HG03354 (cell line): Measurements from ENCODE around the gene ERICH2.
A peak's percentile ranks its signal among the peaks of the same experiment; 100 is the strongest.
"Not testable (repeated sequence)": the region's sequence is repeated elsewhere in the genome, so short reads cannot be mapped to it uniquely, and the experiment has no call there.

Source experiments
- ATAC-seq: cut with Tn5 transposase; IDR thresholded peaks from one replicate; pipeline ENCODE4 v1.9.1; 2021; ENCODE audit warnings: mild to moderate bottlenecking; ENCODE audit not compliant: unreplicated experiment, poor library complexity, severe bottlenecking

ERICH2 gene, protein sequence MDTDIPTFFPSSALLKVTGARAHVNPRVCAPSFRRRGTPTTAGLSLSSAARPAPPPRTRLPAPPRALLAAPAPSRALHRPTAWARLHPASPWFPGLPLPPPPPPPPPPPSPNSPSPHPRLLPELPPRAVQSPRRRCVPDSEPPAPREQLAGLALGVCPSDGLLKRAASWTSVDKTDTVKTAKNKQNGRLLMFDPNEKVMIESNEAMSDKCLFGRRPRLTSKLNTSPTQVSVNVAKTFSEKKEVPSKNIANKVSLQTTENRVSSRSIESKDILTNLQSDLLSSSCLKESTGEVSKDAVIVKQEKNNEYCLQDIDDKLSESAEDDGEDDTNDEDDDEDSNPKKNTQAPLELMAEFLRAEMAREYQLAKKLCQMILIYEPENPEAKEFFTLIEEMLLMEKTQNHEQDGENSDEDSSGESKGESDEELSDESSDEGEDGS

DNA sequence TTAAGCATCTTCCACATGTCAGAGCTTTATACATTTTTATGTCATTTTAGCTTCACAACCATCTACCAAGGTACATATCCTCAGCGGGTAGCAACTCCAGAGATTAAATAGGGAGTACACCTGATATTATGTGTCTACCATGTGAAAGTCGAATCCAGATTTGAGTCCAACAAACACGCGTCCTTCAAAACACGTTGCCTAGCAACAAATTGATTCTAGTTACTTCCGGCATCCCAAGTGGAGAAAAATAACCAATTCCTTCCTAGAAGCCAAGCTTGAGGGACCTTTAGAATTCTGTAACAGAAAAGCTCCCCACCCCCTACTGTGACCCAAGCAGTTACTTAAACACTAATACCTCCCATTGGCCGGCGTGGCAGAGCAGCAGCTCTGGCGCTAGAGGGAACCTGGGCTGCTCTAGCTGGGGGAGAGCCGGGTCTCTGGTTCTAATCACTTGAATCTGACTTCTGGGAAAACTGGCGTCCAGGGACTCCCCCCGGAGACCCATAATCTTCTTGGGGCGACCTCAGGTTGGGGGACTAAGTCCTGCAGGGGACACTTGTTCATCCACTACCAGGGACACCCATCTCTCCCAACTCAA, at the start of gene ERICH2:
ERICH2 (plus strand) TSS at position 371 of the 598 bp plus-strand sequence. CDS start 304 bp downstream, outside the sequence.
- ATAC-seq, result peak; percentile 67

DNA sequence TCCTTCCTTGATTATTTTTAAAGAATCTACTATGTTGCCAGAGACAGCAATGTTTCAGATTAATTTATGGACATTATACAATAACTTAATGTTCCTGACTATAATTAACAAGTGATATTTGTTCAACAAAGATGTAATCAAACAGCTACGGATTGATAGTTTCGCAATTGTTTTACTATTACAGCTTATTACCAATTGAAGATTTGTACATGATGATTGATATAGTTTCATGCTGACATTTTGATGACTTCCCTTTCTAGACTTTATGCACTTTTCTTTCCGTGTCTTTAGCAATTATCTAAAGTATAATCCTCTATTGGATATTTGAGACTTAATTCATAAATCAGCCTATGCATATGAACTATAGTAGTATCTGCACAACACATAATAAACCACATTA, 48.5 kb upstream of the ERICH2 start:
- ATAC-seq, result no peak

DNA sequence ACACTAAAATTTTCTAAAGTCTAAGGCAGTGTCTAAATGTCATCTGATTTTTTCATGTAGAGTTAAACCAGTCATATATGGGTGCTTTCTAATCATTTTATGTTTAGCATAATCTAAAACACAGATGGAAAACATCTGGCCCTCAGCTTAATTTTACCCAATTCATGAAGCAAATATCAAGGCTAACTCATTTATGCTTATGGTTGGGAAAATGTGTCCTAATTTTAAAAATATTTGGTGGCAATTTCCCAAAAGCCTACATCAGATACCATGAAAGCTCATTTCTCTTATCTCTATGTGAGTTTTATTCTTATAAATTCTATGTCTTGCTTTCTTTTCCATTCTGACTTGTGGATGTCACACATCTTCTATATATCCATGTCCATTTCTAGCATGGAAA, 47.9 kb upstream of the ERICH2 start:
- no peak for ATAC-seq

DNA sequence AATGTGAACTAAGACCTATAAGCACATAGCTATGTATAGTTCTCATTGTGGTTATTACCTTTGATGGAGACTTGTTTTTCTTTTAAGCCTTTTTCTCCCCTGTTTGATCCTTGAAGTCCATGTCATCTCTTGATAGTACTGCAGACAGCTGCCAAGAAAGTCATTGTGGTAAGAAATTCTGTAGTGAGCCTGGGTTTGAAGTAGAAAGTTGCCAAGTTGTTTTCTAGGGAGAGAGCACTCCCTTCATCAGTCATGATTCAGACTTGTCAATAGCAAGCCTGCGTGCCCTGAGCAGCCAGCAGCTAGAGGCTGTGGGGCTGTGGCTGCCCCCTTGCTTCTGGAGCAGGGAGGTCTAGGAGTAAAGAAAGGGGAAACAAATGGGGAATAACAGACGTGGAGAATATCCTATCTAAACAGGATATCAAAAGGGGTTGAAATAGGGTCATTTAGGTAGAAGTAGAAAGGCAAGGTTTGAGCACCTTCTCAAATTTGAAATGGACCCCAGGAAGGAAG, 46.7 kb upstream of the ERICH2 start:
- no peak for ATAC-seq

DNA sequence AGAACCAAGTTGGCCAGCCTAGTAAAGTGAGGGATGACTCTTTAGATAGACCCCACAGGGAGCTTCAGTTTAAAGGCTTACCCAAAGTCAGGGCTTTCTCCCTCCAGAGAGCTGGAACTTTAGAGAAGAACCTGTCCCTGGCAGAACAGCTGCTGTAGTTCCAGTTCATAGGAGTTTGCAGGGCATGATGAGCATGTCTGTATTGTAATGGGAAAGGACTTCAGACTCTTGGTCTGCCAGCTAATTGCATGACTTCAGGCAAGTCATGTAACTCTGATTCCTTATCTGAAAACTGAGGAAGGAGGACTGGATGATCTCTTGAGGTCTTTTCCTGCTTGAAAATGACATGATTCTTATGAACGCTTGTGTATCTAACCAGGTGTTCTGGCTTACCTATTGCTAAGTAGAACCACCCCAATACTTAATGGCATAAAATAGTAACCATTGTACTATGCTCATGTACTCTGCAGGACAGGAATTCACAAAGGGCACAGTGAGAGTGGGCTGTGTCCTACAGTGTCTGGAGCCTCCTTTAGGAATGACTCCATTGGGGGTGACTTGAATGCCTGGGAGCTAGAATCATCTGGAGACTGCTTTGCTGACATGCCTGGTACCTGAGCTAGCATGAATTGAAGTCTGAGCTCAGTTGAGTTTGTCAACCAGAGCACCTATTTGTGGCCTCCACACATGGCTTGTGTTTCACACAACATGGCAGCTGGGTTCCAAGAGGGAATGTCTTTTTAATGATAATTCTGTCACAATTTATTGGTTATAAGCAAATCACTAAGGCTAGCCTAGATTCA, 36.2 kb upstream of the ERICH2 start:
- ATAC-seq, result no peak

DNA sequence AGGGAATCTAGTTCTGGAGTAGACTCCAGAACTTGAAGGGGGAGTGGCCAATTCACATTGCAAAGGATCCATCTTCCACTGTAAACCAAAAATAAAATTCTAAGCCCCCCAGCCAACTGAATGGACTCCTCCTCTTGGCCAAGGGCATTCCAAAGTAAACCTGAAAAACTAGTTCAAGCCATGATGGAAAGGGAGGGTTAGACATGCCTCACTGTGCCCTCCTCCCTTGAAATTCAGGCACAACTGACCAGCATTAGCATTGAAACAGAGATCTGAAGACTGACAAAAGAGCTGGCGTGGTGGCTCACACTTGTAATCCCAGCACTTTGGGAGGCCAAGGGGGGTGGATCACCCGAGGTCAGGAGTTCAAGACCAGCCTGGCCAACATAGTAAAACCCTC, 35.6 kb upstream of the ERICH2 start:
- ATAC-seq, result not testable (repeated sequence)

DNA sequence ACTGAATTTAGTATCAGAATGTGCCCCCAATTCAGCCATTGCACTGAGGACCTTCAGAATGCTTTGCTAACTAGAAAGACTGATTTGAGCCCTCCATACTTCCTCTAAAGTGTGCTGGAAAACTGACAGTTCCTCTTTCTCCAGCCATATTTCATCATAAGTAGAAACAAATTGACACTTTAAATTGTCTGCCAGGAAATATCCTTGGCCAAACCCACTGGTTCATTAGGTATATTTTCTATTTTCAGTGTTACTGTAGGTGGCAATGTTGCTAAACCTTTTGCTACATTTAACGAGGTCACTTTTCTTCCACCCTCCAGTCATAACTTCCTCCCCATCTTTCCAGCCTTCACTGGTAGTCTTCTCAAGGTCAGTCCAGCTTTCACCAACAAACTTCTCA, 33.5 kb upstream of the ERICH2 start:
- no peak for ATAC-seq

DNA sequence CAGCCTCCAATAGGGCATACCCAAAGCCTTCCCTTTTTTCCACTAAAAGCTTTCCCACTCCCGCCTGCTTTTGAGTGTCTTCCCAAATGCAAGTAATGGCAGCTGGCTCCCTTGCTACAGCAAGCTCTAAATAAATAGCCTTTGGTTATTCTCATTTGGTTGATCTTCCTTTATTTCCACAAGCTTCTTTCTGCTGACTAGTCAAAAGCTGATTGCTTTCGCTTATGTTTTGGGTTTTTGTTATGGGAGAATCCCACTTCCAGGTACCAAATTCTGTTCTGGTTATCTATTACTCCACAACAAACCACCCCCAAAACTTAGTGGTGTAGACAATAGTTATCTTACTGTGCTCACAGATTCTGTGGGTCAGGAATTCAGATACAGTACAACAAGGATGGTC, 32.8 kb upstream of the ERICH2 start:
- no peak for ATAC-seq

DNA sequence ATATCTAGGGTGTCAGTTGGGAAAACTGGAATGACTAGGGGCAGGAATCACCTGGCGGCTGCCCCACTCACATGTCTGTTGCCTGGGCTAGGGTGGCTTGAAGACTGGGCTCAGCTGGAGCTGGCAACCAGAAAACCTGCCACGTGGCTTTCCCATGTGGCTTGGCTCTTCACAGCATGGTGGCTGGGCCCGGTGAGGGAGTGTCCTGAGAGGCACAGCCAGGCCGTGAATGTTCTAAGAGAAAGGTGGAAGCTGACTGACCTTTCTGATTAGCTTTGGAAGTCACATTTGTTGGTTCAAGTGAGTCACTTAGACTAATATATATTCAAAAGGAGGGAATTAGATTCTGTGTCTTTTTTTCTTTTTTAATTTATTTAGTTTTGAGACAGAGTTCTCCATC, 32.4 kb upstream of the ERICH2 start:
- ATAC-seq, result no peak

DNA sequence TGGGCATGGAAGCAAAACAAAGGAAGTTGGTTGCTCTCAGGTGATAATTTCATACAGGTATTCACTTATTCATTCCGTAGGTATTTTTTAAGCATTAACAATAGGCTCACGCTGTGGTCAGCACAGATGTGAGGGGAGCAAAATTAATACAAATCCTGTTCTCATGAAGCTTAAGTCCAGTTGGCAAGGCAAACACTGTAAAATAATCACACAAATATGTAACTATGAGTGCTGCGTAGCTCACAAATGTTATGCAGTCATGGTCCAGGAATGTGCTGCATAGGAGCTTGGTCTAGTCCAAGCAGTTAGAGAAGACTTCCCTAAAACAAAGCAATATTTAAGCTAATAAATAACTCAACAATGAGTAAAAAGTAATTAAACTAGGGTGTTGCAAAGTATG, 31.1 kb upstream of the ERICH2 start:
- no peak for ATAC-seq

DNA sequence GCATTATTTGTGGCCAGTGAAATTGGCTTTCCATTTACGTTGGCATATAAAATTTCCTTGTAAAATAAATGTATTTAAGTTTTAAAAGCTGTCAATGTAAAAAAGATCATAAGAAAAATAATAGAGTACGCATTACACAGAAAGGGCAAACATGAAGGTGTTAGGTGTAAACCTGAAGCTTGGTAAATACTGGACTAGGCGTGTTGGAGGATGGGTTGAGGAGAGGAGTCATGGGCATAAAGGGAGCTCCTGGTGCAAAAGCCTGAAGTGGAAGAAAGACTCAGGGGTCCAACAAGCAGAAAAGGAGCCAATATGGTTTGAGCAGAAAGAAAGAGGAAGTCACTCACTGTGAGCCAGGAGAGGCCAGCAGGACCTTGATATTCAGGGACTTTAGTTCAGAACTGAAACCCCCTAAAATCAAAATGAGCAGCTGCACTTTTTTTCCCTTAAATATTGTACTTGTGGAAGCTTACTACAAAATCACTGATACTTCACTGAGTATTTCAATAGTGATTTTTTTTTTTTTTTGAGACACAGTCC, 30.6 kb upstream of the ERICH2 start:
- no peak for ATAC-seq

DNA sequence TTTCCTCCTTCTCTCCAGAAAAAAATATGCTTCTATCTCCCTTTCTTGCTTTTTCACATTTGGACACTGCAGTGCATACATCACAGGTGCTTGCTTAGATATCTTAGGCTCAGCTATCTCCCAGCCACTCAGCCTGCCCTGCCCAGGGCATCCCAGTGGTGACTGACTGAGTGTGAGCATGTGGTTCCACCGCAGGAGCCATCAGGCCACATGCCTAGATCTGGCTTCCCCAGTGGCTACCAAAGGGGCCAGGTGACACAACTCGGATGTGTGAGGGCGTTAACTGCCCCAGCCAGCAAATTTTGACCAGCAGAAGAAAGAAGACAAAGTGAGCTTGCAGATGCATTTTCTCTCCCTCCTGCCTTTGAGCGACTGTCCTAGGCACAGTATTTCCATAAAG, 29.5 kb upstream of the ERICH2 start:
- no peak for ATAC-seq

DNA sequence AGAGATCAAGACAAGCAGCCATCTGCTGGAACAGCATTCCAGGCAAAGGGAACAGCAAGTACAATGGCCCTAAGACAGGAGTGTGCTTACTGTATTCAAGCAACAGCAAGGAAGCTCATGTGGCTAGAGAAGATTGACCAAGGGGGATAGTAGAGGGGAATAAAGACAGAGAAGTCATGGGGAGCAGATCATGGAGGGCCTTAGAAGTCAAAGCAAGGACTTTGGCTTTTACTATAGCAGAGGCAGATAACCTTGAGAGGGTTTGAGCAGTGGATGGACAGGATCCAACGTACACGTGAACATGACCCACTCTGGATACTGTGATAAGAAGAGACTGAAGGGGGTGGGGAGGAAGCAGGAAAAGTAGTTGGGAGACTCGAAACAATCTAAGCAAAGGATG, 28.2 kb upstream of the ERICH2 start:
- ATAC-seq, result no peak

DNA sequence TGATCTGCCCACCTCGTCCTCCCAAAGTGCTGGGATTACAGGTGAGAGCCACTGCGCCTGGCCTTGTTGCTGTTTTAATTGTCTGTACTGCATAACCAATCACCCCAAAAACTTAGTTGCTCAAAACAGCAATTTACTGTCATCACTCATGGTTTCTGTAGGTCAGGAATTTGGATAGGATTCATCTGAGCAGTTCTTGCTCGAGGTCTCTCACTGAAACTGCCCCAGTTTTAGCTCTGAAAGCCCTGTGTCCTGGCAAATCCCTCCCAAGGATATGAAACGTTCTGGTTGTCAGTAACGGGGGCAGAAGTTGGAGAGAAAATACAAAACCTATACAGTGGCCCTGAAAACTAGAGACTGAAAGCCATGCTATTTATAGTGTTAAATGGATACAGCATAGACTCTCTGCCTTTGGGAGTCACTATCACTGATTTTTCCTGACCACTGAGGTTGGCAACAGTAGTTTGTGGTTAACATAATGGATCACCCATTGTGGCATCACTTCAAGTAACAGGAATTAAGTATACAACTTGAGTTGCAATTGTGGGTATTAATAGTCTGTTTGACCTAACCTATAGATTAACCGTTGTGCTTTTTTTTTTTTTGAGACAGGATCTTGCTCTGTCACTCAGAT, 27.2 kb upstream of the ERICH2 start:
- ATAC-seq, result no peak

DNA sequence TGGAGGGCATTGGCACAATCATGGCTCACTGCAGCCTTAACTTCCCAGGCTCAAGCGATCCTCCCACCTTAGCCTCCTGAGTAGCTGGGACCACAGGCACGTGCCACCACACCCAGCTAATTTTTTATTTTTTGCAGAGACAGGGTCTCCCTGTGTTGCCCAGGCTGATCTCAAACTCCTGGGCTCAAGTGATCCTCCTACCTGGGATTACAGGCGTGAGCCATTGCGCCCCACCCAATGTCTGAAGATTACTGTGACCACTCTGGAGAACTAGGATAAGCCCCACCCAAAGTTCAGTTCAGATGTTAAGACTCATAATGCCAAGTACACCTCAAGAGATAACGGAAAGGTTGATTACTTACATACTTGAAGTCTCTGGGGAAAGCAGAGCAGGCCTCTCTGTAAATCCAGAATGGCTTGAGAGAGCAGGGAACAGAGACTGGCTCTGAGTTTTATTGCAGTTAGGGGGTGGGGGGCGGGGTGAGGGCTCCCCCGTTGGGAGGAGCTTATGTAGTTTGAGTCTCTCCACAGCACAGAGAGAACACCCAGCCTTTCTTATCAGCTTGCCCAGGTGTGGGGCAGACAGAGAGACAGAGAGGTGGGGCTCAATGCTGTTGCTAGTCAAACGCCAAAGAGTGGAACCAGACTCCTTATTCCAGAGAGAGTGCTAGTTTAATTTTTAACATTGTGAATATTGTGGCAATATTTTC, 26.5 kb upstream of the ERICH2 start:
- ATAC-seq, result no peak

DNA sequence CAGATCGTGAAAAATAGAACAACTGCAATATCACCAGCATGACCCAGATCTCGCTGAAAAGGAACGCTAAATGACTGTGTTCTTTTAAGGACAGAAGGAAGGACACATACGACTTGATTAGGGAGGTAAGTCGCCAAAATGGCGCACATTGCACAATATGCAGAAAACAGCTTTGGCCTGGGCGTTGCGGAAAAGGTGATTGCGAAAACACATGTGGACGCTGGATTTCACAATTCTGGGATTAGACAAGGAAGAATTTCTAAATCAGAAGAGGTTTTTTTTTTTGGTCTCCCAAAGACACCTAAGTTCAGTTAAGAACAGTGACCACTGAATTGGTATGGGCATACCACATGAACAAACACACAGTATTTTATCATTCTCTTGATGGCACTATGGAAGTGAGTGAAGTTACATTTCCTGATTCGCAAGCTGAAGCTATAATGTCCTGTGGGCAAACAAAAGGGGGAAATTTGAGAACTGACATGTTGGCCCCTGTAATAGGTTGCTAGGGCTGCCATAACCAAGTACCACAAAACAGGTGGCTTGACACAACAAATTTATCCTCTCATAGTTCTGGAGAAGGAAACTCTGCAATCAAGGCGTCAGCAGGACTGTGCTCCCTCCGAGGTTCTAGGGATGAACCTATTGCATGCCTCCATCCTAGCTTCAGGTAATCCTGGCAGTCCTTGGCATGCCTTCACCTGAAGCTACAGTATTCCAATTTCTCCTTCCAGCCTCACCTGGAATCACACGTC, 25.8 kb upstream of the ERICH2 start:
- no peak for ATAC-seq

DNA sequence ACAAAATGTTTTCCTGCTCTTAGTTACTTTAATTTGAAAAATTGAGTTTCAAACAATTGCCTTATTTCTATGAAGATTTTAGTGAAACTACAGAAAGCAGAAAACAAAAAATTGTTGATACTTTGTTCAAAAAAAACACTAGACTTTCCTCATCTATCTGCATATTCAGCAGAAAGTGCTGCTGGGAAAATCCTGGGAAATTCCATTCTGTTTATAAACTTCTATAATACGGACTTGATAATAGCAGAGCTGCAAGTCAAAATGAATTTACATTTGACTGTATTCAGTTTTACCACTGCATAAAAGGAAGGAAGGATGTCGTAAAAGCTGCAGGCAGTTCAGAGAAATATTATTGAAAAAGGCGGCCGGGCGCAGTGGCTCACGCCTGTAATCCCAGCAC, 24.9 kb upstream of the ERICH2 start:
- no peak for ATAC-seq

DNA sequence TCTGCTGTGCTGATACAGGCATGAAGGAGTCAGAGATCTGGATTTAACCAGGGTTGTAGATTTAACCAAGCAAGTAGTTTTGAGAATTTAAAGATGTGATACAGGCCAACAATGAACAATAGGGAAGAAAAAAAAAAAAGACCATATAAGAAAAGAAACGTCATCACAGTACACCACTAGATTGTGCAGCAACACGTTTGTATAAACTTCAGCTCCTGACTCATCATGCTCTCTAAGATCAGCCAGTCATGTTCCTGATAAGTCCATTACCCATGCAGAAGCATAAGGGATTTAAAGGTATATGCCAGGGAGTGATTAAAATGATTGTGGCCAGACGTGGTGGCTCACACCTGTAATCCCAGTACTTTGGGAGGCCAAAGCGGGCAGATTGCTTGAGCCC, 22.3 kb upstream of the ERICH2 start:
- ATAC-seq, result no peak
